GM19455 (cell line): ENCODE data around the gene MICAL3.

Experiments
- ATAC-seq: cut with Tn5 transposase; IDR thresholded peaks from one replicate; pipeline ENCODE4 v1.9.1; 2021; ENCODE audit not compliant: unreplicated experiment

The MICAL3 gene

GRCh38 chr22:17974703-17975372, 49.5 kb downstream of the MICAL3 start:
- no peak for ATAC-seq

DNA sequence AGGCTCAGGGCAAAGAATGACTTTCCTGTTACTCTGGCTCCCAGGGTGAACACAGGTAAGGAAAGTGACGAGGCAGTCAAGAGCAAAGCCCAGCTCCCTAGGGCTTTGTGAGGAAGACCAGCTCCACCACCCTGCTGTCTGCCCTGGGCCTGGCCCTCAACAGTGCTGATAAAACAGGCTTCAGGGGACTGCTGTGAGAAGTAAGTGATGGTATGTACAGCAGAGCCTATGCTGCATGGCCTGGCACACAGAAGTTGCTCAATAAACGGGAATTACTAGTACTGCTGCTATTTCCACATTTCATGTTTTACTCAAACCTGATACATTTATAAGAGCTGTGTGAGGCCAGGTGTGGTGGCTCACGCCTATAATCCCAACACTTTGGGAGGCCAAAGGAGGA, 50.3 kb downstream of the MICAL3 start:
- no peak for ATAC-seq

DNA sequence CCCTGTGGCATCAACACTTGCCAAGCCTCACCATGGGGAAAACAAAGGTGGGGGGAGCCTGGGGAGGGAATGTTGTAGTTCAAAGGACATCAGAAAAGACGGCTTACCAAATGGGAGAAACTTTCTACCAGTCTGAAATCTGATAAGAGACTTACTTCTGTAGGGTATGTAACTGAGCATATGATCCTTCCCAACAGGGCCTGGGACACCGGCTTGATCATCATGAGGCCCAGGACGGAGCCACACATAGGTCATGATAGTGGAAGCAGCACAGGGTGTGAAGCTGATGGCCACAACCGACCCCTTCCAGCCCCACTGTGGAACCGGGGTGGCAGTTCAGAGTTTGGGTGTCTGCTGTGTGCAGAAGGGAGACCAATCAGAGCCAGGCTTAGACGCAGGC, 51.1 kb downstream of the MICAL3 start:
- no peak for ATAC-seq

- ATAC-seq = no peak
Measured at GRCh38 chr22:17972385-17973191, 51.8 kb downstream of the MICAL3 start.

GRCh38 chr22:17971711-17972110, 52.6 kb downstream of the MICAL3 start:
- ATAC-seq = no peak

DNA sequence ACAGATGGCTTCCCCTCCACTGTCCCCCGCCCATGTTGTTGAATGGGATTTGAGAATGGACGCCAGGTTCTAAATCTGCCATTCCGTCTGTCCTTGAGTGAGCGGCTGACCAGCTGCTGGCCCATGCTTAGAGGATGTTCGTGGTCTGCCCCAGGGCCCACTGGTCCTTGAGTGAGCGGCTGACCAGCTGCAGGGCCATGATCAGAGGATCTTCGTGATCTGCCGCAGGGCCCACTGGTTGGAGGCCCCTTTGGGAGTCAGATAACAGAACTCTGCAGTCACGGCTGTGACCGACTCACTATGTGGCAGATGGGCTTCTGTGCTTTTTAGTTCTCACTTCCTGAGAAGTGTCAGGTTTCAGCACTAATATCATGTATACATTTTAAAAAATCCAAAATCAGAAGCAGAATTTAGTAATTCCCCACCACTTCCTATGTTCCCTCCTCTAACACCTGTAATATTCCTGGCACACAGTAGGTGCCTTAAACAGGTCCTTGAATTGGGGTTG, 54.1 kb downstream of the MICAL3 start:
- no peak for ATAC-seq

DNA sequence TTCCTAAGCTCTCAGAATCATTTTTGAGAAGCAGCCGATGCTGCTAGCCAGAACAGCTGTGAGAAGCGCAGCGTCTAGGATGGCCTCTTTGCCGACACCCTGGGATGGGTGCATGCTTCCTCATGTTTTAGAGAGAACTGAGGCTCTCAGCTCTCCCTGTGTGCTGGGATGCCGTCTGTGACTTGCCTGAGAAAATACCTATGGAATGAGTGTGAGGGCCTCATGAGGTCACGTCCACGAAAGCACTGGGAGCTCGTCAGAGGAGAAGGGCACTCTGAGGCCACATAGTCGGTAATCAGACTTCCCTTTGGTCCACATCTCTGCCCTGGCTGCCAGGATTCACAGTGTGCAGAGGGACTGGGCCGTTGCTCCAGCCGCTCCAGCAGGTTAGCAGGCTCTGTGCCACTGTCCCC, 54.7 kb downstream of the MICAL3 start:
- ATAC-seq = no peak

DNA sequence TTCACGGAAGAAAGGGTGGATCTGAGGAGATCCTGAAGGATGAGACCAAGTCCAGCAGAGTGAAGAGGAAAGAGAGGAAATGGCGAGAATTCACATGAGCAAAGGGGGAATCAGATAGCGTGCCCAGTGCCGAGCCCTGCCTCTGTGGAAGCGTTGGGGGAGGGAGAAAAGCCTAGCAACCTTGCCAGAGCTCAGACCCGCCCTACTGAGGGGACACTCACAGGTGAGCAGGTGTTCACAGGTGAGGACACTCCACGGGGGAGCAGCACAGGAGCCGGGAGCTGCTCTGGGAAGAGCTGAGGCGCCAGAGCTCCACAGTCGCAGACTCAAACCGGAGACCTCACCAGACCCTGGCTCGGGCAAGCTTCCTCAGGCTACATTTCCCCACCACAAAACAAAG, 56.2 kb downstream of the MICAL3 start:
- ATAC-seq = no peak

DNA sequence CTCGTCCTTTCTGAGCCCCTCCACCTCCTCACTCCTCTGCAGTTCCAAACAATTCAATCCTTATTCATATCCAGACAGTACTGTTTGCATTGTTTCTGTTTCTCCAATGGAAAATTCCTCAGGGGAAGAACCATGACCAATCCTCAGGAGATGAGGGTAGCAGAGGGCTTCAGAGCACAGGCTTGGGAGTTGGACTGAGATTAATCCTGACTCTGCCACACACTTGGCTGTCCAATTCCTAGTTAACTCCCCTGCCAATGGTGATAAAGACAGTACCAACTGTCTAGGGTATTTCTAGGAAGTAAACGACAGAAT, 58.0 kb downstream of the MICAL3 start:
- no peak for ATAC-seq

- no peak for ATAC-seq
Measured at GRCh38 chr22:17965538-17966402, 58.6 kb downstream of the MICAL3 start.

- ATAC-seq = no peak
Measured at GRCh38 chr22:17964643-17965042, 59.7 kb downstream of the MICAL3 start.

DNA sequence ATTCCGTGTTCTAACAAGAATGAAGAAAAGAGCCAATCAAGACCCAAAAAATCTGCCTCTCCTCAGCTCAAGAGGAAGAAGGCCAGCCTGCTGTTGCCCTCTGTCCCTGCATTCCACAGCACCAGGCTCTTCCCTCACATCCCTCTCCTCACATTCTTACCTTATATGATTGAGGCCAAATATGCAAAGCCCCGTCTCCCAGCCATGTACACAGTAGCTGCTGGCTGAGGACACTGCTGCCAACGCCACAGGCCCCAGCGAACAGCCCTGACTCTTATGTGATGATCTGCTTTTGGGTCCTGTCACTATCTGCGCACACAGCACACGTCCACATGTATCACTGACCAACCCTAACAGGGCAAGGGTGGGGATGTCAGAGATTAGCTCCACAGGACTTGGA, 60.2 kb downstream of the MICAL3 start:
- ATAC-seq = no peak

GRCh38 chr22:17963015-17963414, 61.3 kb downstream of the MICAL3 start:
- no peak for ATAC-seq

DNA sequence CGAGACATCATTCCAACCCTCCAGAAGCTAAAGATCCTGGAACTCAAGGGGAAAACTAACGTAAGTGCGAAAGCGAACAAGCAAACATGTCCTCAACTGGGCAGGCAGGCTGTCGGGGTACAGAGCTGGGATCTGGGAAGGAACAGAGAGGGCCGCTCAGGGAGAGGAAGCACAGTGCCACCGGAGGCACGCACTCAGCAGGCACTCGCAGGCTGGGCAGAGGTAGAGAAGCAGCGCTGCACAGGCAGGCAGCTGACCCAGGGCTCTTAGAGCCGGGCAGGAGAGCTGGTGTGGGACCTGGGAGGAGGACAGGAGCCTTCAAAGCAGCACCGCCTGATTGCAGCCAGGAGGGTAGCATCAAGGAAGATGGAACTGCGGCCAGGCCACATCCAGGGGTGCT, 62.2 kb downstream of the MICAL3 start:
- no peak for ATAC-seq

DNA sequence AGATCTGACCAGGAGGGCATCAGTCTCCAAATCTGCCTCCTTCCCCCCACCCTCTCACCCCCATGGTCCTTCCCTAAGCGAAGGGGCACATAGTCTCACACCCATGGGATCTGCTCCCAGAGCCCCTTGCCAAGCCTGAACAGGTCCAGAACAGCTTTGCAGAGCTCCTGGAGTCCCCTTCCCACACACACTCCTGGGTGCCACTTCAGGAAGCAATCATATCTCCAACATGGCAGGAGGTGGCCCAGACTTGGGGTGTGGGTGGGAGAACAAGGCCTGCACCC, 63.0 kb downstream of the MICAL3 start:
- ATAC-seq = no peak

DNA sequence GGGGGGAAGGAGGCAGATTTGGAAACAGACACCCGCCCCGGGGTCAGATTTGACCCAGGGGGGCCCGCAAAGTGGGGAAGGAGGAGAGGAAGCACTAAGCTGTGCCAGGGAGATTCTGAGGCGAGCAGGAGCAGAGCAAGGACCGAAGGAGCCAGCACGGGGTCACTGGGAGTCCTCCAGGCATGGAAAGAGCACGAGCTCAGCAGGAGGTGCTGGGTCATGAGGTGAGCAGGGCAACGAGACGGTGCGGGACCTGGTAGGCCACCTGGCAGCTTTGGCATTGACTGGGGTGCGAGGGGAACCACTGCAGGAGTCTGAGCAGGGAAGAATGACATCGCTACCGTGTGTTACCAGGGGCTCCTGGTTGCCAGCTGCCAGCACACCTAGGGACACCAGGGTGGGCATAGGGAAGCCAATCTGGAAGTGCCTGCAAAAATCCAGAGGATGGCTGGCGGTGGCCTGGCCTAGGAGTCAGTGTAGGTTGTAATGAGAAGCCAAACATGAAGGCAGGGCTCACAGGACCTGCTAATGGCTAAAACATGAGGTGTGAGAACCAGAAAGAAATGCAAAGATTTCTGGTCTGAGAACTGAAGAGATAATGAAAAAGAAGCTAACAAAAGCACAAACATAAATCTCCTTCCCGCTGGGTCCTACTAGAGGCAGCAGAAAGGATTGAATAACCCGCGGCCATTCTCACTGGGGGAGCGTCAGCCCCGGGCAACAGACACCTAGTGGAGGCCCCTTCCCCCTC, 63.5 kb downstream of the MICAL3 start:
- ATAC-seq = no peak

- ATAC-seq = no peak
Measured at GRCh38 chr22:17960011-17960410, 64.3 kb downstream of the MICAL3 start.

- ATAC-seq = no peak
Measured at GRCh38 chr22:17958166-17958565, 66.2 kb downstream of the MICAL3 start.

DNA sequence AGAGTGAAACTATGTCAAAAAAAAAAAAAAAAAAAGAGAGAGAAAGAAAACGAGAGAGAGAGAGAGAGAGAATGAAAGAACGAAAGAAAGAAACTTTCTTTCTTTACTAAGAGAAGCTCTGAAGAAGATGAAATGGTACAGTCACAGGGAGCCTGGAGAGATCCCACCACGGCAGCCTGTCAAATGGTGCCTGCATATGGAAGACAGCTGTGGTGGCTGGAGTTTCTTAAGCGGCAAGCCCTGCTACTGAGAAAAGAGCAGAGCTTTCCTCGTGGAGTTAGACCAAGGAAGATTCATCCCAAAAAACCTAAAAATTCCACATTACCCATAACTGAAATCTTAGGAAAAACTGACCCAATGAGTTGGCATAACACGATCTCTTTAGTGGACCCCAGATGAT, 66.7 kb downstream of the MICAL3 start:
- ATAC-seq = no peak

DNA sequence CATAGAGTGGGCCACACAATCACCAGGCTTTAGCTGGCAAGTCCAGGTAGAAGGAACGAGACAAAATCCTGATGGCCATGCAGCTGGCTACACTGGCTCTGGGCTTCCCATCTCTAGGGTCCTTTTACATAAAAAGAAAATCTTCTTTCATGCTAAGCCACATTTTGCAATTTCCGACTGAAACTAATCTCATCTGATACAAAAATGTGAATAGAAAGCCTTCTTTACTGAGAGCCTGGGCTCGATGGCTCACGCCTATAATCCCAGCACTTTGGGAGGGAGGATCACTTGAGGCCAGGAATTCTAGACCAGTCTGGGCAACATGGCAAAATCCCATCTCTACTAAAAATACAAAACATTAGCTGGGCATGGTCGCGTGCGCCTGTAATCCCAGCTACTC, 67.2 kb downstream of the MICAL3 start:
- no peak for ATAC-seq

- ATAC-seq = no peak
Measured at GRCh38 chr22:17956630-17957029, 67.7 kb downstream of the MICAL3 start.
